Stimulated activated CD8-positive, alpha-beta memory T cell treated with anti-CD3 and anti-CD28 coated beads, Interleukin-12 subunit alpha, Interleukin-12 subunit beta, amount 100 ng/mL, for 1 hour (primary cell): ENCODE data around the gene LRMDA.

Source experiments
- DNase-seq: peaks from one replicate; pipeline ENCODE4 v3.0.0-alpha.2; 2020; ENCODE audit warnings: low read depth

LRMDA gene

DNA sequence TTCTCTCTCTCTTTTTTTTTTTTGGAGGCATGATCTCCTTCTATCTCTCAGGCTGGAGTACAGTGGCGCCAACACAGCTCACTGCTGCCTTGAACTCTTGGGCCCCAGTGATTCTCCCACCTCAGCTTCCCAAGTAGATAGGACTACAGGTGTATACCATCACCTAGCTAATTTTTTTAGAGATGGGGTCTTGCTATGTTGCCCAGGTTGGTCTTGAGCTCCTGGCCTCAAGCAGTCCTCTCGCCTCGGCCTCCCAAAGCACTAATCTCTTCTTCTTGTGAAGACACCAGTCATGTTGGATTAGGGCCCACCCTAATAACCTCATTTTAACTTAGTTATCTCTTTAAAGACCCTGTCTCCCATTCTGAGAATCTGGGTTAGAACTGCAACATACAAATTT lies 45.6 kb downstream of the LRMDA start:
- DNase-seq: no peak

- DNase-seq: no peak
These were observed 46.3 kb downstream of the LRMDA start for GRCh38 chr10:75477680-75478079.

DNA sequence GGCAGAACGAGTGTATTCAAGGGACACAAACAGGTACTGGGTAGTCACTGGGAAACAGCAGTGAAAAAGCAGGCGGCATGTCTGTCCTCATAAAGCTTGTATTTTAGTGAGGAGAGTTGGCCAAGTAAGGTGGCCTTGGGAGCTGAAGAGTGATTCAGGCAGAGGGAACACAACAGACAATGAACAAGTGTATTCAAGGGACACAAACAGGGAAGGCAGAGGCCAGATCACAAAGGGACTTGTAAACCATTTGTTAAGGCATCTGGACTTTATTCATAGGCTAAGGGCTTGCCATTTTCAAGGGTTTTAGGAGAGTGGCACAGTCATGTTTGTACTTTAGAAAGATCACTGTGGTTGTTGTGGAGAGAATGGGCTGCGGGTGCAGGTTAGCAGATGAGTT lies 49.0 kb downstream of the LRMDA start:
- DNase-seq: no peak

GRCh38 chr10:75483188-75483587 lies 51.8 kb downstream of the LRMDA start:
- DNase-seq: no peak

- DNase-seq: no peak
These were observed 53.3 kb downstream of the LRMDA start for GRCh38 chr10:75484717-75485116.

DNA sequence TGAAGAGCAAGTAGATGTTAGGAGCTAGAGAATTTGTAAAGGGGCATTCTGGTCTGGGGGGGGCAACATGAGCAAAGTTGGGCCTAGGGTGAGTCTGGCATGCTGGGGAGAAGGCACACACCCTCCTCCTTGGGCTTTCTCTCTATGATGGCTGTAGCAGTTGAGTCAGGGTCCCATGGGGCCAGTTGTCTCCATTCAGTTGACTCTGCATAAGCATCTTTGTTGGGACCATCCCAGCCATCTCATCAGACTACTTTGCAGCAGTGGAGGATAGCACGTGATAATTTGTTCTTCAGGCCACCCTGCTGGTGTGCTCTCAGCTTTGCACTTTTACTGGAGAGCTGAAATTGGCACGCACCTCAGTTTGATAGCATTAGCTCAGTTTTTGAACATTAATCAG lies 55.2 kb downstream of the LRMDA start:
- no peak for DNase-seq

- no peak for DNase-seq
These were observed 55.8 kb downstream of the LRMDA start for GRCh38 chr10:75487087-75487754.

GRCh38 chr10:75487755-75488125 lies 56.3 kb downstream of the LRMDA start:
- DNase-seq: no peak

GRCh38 chr10:75492173-75492925 lies 60.9 kb downstream of the LRMDA start:
- DNase-seq: no peak

- DNase-seq: no peak
These were observed 62.0 kb downstream of the LRMDA start for GRCh38 chr10:75493464-75493863.

DNA sequence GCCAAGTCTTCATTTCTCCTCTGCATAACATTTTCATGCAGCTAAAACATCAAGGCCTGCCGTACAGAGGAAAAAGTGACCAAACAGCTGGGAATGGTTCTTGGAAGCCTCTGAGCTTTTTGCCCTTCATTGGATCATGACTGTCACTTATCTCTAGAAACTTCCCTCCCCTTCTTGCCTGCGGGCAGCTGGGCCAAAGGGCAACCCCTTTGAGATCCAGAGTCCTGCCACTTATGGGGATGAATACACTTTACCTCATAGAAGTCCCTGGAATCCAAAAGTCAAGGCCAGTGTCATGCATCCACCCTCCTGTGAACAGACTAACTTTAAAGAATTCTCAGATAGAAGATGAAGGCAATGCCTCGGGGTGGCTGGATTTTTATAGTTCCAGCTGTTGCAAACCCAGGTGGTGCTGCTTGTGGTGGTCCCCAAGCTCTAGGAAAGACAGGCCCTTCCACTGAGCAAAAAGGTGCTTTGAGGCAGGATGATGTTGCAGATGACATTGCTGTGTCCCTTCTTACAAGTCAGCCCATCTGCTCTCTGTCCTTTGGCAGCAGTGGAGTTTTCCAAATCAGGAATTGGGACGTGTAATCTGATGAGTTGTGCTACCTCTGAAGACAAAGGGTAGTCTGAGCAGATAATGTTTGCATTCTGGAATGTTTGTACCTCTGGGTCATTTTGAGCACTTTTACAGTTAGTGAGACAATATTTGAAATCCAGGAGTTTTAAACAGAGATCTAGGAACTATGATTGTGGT lies 64.2 kb downstream of the LRMDA start:
- DNase-seq: no peak

DNA sequence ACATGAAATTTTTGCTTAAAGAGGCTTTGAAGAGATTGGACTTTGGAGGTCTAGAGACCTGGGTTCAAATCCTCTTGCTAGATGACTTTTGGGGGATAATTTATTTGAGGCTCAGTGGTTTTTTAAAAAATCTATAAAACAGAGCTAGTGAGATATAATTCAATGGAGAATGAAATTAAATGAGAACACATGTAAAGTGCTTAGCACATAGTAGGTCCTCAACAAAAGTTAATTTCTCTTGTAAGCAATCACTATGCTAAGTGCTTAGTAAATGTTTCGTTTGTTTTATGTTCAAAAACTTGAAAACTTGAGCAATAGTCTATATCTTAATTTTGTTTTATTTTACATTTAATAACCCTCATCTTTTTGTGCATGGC lies 64.8 kb downstream of the LRMDA start:
- DNase-seq: no peak

DNA sequence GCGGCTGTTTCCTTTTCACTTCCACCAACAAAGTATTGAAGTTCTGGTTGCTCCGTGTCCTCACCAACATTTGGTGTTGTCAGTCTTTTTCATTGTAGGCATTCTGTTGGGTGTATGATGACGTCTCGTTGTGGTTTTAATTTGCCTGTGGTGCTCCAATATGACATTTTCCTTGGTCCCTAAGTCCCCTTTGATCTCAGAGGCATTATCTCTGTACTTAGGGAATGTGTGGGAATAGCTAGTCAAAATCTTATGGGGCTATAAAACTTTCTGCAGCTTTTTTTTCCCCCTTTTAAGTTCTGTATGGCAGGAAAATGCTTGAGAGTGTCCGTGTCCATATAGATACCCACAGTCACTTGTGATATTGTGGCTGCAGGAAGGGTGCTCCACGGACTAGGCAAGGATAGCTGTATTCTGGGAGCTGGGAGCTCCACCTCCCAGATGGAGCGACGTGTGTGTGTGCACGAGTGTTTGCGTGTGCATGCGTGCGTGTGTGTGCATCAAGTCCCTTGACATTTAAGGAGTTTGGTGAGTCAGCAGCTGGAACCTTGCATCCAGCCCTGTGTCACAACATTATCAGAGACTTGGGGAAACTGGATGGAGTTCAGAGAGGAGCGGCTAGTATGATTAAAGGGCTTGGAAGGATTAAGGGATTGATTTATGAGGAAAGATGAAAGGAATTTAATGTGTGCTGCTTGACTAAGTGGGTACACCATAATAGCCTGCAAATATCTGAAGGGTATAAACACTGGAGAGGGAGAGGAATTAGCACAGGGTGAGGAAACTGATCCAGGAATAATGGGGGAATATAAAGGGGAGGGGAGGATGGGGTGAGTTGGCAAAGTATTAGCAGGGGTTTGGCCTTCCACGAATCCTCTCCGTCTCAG lies 66.8 kb downstream of the LRMDA start:
- DNase-seq: no peak

GRCh38 chr10:75498884-75499350 lies 67.5 kb downstream of the LRMDA start:
- DNase-seq: no peak

GRCh38 chr10:75499556-75500160 lies 68.2 kb downstream of the LRMDA start:
- no peak for DNase-seq

GRCh38 chr10:75502389-75502788 lies 71.0 kb downstream of the LRMDA start:
- DNase-seq: no peak

- DNase-seq: no peak
These were observed 71.4 kb downstream of the LRMDA start for GRCh38 chr10:75502838-75503237.

GRCh38 chr10:75505293-75505692 lies 73.9 kb downstream of the LRMDA start:
- no peak for DNase-seq

- DNase-seq: no peak
These were observed 74.5 kb downstream of the LRMDA start for GRCh38 chr10:75505840-75506506.

DNA sequence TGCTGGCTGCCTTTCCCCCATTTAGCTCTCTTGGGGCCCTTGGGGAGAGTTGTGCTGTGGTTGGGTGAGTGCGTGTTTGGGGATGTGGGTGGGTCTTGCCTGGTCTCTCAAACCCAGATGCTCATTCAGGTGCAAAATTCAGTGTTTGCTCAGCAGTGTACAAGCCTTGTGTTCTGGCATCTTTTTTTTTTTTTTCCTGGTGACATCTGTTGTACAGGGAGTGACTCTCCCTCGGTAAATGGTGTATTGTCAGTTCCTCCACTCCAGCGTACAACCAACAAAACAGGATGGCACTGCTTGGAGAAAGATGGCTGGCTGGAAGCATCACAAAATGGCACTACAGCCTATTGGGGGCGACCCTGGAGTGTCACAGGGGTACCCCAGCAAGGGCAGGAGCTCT lies 75.5 kb downstream of the LRMDA start:
- DNase-seq: no peak

GRCh38 chr10:75507469-75507868 lies 76.0 kb downstream of the LRMDA start:
- no peak for DNase-seq
